Prostate gland (tissue), 2 donors: ENCODE measurements around the gene RAB15. TPM values are rescaled to one million over a fixed set of nuclear protein-coding genes. Genes with fewer than 3 reads are reported as not detected.
"Not testable (repeated sequence)": the region's sequence is repeated elsewhere in the genome, so short reads cannot be mapped to it uniquely, and the experiment has no call there.

Source experiments
- DNase-seq: peaks from one replicate; pipeline ENCODE4 v3.0.0-alpha.2; 2019; ENCODE audit warnings: low spot score
- H3K27ac ChIP-seq, 2 donors: fragments of 200-600 bp; sonication (generic); 2 replicates each; pipeline ENCODE4 v1.5.1; 2017 to 2019
- H3K27me3 ChIP-seq: fragments of 200-600 bp; sonication (generic); replicated peaks from 2 replicates; pipeline ENCODE4 v1.5.1; 2019; ENCODE audit not compliant: insufficient read depth
- H3K36me3 ChIP-seq, 2 donors: fragments of 200-600 bp; sonication (generic); 1 replicate in 1 of 2; 2 replicates in 1 of 2; pipeline versions ENCODE4 v1.5.1 to v1.8.1; 2017 to 2019
- H3K4me1 ChIP-seq: fragments of 200-600 bp; sonication (generic); replicated peaks from 2 replicates; pipeline ENCODE4 v1.5.1; 2019
- H3K4me3 ChIP-seq, 2 donors: fragments of 200-600 bp; sonication (generic); 2 replicates each; pipeline ENCODE4 v1.5.1; 2017 to 2019
- H3K9me3 ChIP-seq: fragments of 200-600 bp; sonication (generic); 2 replicates; pipeline ENCODE4 v1.5.1; 2017
- POLR2A ChIP-seq: fragments of 450-650 bp; IDR thresholded peaks from one replicate; pipeline ENCODE4 v1.6.1; 2016; ENCODE audit warnings: antibody characterized with exemption, mild to moderate bottlenecking
- POLR2AphosphoS5 ChIP-seq: sonication (generic); formaldehyde crosslinking; IDR thresholded peaks from one replicate; pipeline ENCODE4 v1.6.1; 2017; ENCODE audit warnings: antibody characterized with exemption
- WGBS: methylation state at CpG from one replicate; pipeline ENCODE4 v1.1.5; 2018; 5-methylcytosine and 5-hydroxymethylcytosine counted together
- intact Hi-C: fragments of 100-400 bp; cut with DNase I; formaldehyde crosslinking; loops from one replicate; pipeline ENCODE4 v1.14.2; 2022
- total RNA-seq, 2 donors: library from RNA; depleted of rRNA; stranded (reverse); fragments of >200 nt; gene quantifications; one replicate each; pipeline ENCODE4 v1.1.0, GENCODE V29; 2016
- TF ChIP-seq, protein P1 (sequence below), 4 experiments: fragments of 200-600 bp in 2 of 4; fragments of 450-650 bp in 2 of 4; sonication (generic) in 2 of 4; IDR thresholded peaks; 1 replicate in 3 of 4; 2 replicates in 1 of 4; pipeline ENCODE4 v1.5.1; 2016 to 2019; ENCODE audit warnings: antibody characterized with exemption in 4 of 4, mild to moderate bottlenecking in 2 of 4, moderate library complexity in 2 of 4

Gene RAB15
- total RNA-seq, 2 donors from 2014 or later = 10.1 to 17.5 TPM

DNA sequence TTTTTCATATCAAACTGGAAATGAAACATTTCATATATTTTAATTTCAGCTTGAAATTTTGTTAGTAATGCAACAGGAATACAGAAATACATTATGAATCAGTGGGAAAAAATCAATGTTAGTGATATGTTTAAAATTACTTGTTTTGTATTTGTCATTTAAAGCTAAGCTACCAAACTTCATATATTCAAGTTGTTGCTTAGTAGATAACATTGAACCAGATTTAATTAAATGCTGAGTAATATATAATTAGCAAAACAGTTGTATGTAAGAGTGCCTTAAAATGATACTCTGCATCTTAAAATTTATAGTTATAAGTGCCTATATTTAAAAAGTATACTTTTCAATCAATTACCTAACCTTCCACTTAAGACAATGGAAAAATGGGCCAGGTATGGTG, 52.9 kb downstream of the RAB15 start:
- Histone ChIP-seq H3K27ac (no peak overlapping the region), H3K9me3 (no peaks in the 10 kb centered on the region), H3K27me3 (no peaks in the 10 kb centered on the region), H3K4me3 (no peak overlapping the region), H3K4me1 (peaks cover 6% of the 10 kb centered on the region), H3K36me3 (no peaks in the 10 kb centered on the region)
- no peak for DNase-seq
- intact Hi-C loops = no loop called here
- TF ChIP-seq POLR2AphosphoS5 = no peak
- TF ChIP-seq POLR2A = no peak
- TF ChIP-seq, protein P1, sequence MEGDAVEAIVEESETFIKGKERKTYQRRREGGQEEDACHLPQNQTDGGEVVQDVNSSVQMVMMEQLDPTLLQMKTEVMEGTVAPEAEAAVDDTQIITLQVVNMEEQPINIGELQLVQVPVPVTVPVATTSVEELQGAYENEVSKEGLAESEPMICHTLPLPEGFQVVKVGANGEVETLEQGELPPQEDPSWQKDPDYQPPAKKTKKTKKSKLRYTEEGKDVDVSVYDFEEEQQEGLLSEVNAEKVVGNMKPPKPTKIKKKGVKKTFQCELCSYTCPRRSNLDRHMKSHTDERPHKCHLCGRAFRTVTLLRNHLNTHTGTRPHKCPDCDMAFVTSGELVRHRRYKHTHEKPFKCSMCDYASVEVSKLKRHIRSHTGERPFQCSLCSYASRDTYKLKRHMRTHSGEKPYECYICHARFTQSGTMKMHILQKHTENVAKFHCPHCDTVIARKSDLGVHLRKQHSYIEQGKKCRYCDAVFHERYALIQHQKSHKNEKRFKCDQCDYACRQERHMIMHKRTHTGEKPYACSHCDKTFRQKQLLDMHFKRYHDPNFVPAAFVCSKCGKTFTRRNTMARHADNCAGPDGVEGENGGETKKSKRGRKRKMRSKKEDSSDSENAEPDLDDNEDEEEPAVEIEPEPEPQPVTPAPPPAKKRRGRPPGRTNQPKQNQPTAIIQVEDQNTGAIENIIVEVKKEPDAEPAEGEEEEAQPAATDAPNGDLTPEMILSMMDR (IDR thresholded peaks at IDR 0.05) = no peak

DNA sequence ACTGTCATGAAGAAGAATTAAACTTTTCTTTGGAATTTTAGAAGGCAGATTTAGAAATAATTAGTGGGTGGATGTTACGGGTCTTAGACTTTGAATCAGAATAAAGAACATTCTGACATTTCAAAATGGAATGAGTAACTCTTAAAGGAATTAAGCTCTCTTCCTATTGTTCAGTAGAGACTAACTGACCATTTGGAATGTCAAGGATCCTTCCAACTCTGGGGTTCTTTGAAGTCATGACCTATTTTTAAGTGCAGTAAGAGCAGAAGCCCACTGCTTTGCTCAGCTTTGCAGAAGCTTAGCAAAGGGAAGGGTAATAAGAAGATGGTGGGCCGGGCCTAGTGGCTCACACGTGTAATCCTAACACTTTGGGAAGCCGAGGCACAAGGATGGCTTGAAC, 53.9 kb downstream of the RAB15 start:
- Histone ChIP-seq H3K36me3 (no peaks in the 10 kb centered on the region), H3K27me3 (no peaks in the 10 kb centered on the region), H3K9me3 (no peaks in the 10 kb centered on the region), H3K4me3 (no peak overlapping the region), H3K4me1 (peaks cover 6% of the 10 kb centered on the region), H3K27ac (no peak overlapping the region)
- intact Hi-C loops = no loop called here
- DNase-seq = no peak
- TF ChIP-seq POLR2AphosphoS5 = no peak
- 88% methylated on average over 4 of the region's 4 CpGs for WGBS

DNA sequence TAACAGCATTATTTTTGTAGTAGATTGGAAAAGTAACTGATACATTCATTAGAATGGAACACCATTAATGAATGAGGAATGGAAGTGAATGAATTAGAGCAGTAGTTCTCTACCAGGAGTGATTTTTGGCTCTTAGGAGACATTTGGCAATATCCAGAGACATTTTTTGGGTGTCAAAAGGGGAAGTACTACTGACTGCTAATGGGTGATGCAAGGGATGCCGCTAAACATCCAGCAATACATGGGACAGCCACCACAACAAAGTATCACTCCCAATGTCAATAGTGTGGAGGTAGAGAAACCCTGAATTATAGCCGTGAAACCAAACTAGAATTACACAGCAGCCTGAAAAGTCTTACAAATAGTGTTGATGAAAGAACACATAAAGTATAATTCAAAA, 56.3 kb downstream of the RAB15 start:
- Histone ChIP-seq H3K36me3 (no peaks in the 10 kb centered on the region), H3K9me3 (no peaks in the 10 kb centered on the region), H3K27ac (no peak overlapping the region), H3K4me1 (peaks cover 6% of the 10 kb centered on the region), H3K27me3 (no peaks in the 10 kb centered on the region), H3K4me3 (no peak overlapping the region)
- TF ChIP-seq POLR2AphosphoS5 (no peak), POLR2A (no peak)
- TF ChIP-seq, protein P1 (IDR thresholded peaks at IDR 0.05) = no peak
- WGBS = 90% methylated on average over 2 of the region's 2 CpGs
- intact Hi-C loops = no loop called here
- DNase-seq = no peak

DNA sequence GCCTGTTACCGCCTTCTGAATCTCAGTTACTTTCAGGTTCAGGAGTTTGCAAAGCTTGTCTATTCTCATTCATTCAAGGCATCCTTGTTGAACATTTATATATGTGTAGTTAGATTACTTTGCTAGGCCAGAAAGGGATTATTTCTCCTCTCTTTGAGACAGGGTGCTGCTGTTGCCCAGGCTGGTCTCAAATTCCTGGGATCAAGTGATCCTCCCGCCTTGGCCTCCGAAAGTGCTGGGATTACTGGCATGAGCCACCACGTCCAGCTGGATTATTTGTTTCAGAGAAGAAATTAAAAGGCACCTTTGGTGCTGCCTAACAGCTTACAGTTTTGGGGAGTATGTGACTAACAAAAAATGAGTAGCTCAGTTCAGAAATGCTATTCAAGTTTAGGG, 57.1 kb downstream of the RAB15 start:
- H3K4me3 ChIP-seq = peak overlapping the region; percentile 94 to 95
- DNase-seq = no peak
- peak overlapping the region; percentile 87 to 88 for H3K27ac ChIP-seq
- no peaks in the 10 kb centered on the region for H3K36me3 ChIP-seq
- H3K9me3 ChIP-seq = no peaks in the 10 kb centered on the region
- peaks cover 6% of the 10 kb centered on the region for H3K4me1 ChIP-seq
- H3K27me3 ChIP-seq = no peaks in the 10 kb centered on the region
- intact Hi-C loops = no loop called here
- TF ChIP-seq, protein P1 (IDR thresholded peaks at IDR 0.05) = no peak
- TF ChIP-seq POLR2AphosphoS5 (no peak), POLR2A (no peak)
- 23% methylated on average over 4 of the region's 4 CpGs for WGBS

DNA sequence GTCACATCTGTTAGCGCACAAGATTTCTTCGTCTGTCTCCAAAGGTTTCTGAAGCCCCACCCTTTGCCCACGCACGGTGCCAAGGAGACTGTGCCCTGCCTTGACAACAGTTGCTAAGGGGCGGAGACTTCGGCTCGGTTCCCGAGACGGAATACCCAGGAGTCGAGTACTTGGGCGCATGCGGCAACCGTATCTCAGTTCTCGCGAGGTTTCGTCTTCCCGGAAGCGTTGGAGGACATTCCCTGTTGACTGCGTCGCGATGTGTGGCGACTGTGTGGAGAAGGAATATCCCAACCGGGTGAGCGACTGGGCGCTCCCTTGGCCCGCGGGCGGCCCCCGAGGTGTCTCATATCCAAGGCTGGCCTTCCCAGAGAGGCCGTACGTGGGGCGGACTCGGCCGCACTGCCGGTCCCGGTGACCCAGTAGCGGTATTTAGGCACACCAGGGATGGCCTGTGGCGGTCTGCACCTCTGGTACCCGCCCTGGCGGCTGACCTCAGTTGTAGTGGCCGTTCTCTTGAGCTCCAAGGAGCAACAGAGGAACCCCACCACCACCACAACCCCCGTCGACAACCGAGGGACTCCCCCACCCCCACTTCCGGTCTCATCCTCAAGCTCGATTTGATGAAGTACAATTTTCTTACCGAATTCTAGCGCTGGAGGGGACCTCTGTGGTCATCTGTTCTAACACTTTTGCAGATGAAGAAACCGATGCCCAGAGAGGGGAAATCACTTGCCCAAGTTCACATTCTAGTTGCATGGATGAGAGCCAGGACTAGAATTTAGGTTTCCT, 57.7 kb downstream of the RAB15 start, which contains the start of gene CHURC1:
Gene CHURC1 (plus strand): TSS at position 219 of the 792 bp plus-strand sequence. CDS start 41 bp downstream, at position 260.
- under 1% methylated on average over 43 of the region's 49 CpGs for WGBS
- Histone ChIP-seq H3K9me3 (no peaks in the 10 kb centered on the region), H3K27me3 (no peaks in the 10 kb centered on the region), H3K36me3 (no peaks in the 10 kb centered on the region), H3K4me3 (peak within 1 kb of the TSS; percentile 94 to 95), H3K4me1 (peaks cover 6% of the 10 kb centered on the region), H3K27ac (peak within 1 kb of the TSS; percentile 87 to 88)
- intact Hi-C loops = no loop called here
- TF ChIP-seq POLR2AphosphoS5 (peak; percentile 99), POLR2A (peak; percentile 73)
- TF ChIP-seq, protein P1 (IDR thresholded peaks at IDR 0.05) = no peak
- peak; percentile 99 for DNase-seq

DNA sequence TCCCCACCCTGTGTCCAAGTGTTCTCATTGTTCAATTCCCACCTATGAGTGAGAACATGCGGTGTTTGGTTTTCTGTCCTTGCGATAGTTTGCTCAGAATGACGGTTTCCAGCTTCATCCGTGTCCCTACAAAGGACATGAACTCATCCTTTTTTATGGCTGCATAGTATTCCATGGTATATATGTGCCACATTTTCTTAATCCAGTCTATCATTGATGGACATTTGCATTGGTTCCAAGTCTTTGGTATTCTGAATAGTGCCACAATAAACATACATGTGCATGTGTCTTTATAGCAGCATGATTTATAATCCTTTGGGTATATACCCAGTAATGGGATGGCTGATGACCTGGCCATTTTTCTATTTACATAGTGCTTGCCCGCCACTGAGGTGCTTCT, 58.7 kb downstream of the RAB15 start:
- H3K27ac ChIP-seq = peak overlapping the region in 1 of 2 donors; percentile 88
- WGBS = 67% methylated on average over 5 of the region's 5 CpGs
- H3K4me3 ChIP-seq, H3K27me3 ChIP-seq, DNase-seq, H3K9me3 ChIP-seq, intact Hi-C loops, H3K36me3 ChIP-seq, H3K4me1 ChIP-seq: not testable (repeated sequence)
